DND-41 (cell line): Measurements from ENCODE around the gene ABLIM2.

Experiments used
- CTCF ChIP-seq: IDR thresholded peaks from 2 replicates; pipeline ENCODE4 v1.5.1; 2012; ENCODE audit warnings: borderline replicate concordance, low read length, moderate library complexity, mild to moderate bottlenecking; ENCODE audit not compliant: poor library complexity, severe bottlenecking; ENCODE audit errors: extremely low read depth
- EZH2 ChIP-seq: IDR thresholded peaks from 3 replicates; pipeline ENCODE4 v1.6.1; 2012; ENCODE audit warnings: borderline replicate concordance, low read depth, mild to moderate bottlenecking, moderate library complexity, low read length, inconsistent platforms; ENCODE audit not compliant: severe bottlenecking

DNA sequence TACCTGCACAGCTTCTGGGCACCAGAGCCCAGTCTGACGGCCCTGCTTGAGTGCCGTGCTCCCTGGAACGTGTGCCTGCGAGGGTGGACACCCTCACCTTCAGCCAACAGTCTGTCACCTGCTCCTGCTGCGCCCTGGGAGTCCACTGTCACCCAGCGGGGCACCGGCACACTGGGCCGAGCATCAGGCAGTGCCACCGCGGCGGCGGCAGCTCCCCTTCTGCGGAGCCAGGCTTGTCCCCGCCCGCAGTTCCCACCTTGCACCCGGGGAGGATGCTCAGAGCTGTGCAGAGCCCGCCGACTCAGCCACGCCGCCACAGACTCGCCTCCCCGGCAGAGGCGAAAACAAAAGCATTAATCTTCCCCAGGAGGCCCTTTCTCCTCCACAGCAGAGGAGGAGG lies 86.8 kb downstream of the ABLIM2 start:
- no peak for TF ChIP-seq CTCF
- no peak for TF ChIP-seq EZH2
